Transverse colon (tissue), 4 donors: ENCODE measurements around the gene TDO2.

Experiments
- POLR2AphosphoS5 ChIP-seq, 3 donors: sonication (generic); formaldehyde crosslinking; IDR thresholded peaks; one replicate each; pipeline ENCODE4 v1.6.1; 2016; ENCODE audit warnings: antibody characterized with exemption in 3 of 3
- TF ChIP-seq, protein P1 (sequence below), 5 experiments: fragments of 200-600 bp in 3 of 5; fragments of 450-650 bp in 2 of 5; sonication (generic) in 3 of 5; IDR thresholded peaks; 1 replicate in 2 of 5; 2 replicates in 3 of 5; pipeline ENCODE4 v1.5.1; 2016 to 2017; ENCODE audit warnings: antibody characterized with exemption in 5 of 5, inconsistent platforms in 3 of 5, mild to moderate bottlenecking in 2 of 5, moderate library complexity in 1 of 5

DNA sequence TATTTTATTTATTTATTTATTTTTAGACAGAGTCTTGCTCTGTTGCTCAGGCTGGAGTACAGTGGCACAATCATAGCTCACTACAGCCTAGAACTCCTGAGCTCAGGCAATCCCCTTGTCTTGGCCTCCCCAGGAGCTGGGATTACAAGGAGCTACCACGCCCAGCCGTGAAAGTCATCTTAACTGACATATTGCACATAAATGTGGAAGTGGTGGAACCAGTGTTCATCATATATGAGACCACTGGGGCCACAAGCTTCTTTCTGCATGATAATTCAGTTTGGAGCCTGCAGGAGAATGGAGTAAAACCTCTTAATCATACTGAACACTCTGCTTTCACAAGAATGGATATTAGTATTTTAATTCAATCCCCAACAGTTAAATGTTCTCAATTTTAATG lies 62.7 kb downstream of the TDO2 start:
- TF ChIP-seq, protein P1, sequence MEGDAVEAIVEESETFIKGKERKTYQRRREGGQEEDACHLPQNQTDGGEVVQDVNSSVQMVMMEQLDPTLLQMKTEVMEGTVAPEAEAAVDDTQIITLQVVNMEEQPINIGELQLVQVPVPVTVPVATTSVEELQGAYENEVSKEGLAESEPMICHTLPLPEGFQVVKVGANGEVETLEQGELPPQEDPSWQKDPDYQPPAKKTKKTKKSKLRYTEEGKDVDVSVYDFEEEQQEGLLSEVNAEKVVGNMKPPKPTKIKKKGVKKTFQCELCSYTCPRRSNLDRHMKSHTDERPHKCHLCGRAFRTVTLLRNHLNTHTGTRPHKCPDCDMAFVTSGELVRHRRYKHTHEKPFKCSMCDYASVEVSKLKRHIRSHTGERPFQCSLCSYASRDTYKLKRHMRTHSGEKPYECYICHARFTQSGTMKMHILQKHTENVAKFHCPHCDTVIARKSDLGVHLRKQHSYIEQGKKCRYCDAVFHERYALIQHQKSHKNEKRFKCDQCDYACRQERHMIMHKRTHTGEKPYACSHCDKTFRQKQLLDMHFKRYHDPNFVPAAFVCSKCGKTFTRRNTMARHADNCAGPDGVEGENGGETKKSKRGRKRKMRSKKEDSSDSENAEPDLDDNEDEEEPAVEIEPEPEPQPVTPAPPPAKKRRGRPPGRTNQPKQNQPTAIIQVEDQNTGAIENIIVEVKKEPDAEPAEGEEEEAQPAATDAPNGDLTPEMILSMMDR (IDR thresholded peaks at IDR 0.05): no peak
- no peak for TF ChIP-seq POLR2AphosphoS5 (IDR thresholded peaks at IDR 0.05)
